Stimulated activated CD4-positive, alpha-beta T cell treated with anti-CD3 and anti-CD28 coated beads, TNF-alpha, amount 100 ng/mL, for 1 hour (primary cell): ENCODE results near the gene GPX6.
"Not testable (repeated sequence)": the region's sequence is repeated elsewhere in the genome, so short reads cannot be mapped to it uniquely, and the experiment has no call there.

Experiments
- DNase-seq, 3 donors: peaks; one replicate each; pipeline ENCODE4 v3.0.0-alpha.2; 2020; ENCODE audit warnings: low read depth in 3 of 3, low spot score in 1 of 3

The GPX6 gene, protein sequence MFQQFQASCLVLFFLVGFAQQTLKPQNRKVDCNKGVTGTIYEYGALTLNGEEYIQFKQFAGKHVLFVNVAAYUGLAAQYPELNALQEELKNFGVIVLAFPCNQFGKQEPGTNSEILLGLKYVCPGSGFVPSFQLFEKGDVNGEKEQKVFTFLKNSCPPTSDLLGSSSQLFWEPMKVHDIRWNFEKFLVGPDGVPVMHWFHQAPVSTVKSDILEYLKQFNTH

DNA sequence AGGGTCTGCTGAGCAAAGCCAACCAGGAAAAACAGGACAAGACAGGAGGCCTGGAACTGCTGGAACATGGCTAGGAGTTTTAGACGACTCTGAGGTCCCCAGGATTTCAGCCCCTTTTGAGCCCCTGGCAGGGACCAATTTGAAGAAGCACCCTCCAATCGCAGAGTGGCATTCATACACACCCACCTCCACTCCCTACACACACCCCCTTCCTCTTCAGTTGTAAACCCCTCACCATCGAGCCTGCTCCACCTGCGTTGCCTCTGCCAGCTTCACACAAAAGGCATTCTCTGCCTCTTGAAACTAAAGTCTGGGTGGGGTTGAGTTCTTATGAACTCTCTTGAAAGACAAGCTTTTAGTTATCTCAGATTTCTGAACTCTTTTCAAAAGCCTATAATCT, at the start of gene GPX6:
Gene GPX6 (minus strand): TSS at position 118 of the 400 bp plus-strand sequence. CDS start 50 bp downstream, at position 68.
- no peak for DNase-seq

DNA sequence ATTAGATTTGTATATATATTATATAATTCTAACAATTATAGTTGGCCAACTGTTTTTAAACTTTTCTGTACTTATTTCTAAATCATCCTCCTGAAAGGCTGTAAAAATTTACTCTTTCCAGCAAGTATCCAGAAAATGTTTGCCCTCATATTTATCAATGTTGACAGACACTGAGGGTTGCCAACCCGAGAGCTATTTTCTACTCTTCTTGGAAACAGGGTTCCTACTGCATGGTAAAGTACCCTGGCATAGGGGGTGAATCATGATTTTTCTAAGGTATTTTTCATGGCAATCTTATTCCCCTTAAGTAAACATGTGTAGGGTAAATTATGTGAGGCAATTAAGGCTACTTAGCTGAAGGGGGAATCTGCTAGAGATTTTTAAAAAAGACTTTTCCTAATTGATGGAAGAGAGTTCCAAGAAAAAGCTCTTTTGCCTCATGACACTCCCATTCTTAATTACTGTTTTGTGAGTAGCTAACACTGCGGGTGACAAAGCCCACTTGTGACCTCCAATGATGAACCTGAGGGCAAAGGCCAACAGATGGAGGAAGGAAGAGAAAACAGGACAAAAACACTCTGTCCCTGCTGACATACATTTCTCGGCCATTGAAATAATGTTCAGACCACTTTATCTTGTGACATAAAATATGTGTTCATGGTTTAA, 48.0 kb upstream of the GPX6 start:
- DNase-seq, result no peak

DNA sequence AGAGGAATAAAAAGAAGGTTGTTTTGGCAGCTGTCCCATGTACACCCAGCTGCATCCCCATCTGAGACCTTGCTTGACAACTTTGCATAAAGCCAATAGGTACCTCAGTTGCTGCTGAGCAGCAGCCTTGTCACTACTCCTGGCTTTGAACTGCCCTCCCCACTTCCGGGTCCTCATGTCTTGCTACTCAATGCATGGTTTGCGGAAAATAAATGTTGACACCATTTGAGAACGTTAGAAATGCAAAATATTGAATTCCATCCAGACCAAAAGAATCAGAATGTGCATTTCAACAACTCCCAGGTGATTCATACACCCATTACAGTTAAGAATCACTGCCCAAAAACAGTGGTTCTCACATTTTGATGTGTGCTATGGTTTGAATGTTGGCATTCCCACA, 43.0 kb upstream of the GPX6 start:
- no peak for DNase-seq

DNA sequence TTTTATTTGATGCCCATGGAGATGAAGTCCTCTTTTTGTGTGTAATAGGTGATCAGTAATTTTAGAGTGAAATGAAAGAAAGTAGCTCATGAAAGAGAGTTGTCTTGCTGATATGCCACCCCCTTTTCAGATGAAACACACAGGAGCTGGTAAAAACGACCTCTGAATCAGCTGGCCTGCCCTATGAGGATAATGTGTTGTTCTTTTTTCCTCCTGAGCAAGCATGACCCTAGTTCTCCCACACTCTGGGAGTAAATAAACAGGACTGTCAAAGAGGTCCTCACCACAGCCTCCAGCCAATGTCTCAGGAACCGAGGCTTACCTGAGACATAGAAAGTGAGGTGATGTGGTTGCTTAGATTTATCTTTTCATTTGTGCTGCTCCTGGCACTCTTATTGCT, 39.5 kb upstream of the GPX6 start:
- DNase-seq, result no peak

DNA sequence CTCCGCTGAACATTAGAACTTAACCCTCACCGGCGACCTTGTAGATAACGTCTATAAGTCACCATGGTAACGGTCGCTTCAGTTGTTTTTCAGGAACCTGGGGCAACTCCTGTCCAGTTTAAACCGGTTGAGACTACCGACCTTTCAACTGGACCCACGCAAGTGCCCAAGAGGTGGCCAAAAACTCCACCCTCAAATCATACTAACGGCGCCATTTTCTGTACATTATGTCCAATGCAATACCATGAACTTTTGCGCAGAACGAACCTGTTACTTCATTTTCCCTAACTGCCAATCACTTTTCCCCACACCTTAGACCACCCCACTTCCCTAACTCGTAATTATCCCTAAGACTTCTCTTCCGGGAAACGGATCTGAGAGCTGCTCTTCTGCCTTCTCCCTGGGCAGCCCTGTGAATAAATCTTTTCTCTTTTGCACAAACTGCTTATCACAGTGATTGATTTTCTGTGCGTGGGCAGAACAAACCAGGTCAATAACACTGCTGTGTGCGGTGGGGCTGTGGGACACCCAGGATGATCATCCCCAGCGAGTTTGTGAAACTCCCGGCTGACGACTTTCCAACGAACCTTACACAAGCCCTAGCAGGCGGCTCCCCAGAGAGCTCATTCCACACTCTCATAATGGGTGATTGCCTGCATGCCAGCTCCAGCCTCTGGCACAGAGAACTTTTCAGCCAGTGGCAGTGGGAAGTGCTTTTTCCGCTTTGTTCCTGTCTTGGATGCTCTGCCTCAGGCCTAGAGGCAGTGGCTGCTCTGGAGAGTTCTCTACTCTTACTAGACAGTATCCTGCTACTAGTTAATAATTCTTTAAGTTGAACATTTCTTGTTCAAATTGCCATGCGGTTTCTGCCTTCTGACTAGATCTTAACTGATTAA, 38.6 kb upstream of the GPX6 start:
- no peak for DNase-seq

DNA sequence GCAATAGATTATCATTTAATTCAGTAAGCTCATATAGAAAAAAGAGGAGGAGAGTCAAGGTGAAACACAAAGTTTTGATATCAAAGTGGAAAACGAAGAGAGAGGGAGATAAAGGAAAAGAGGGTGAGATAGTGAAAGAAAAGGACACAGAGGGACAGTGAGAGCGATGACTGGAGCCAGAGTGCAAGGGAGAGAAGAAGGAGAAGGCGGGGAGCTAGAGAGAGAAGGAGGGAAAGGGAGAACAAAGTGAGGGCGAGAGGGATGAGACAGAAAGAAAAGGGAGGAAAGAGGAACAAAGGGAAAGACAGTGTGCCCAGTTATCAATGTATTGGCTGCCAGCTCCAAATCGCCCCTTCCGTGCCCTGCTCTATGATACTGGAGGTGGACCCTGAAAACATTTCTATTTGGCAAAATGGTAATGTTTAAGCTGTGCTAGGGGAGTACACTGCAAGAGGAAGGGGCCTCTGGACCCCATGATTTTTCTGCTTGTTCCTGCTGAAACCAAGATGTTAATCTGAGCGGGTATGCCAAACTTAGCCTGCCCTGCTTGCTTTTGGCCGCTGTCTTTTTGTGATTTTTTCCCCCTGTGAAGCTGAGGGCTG, 37.9 kb upstream of the GPX6 start:
- no peak for DNase-seq

DNA sequence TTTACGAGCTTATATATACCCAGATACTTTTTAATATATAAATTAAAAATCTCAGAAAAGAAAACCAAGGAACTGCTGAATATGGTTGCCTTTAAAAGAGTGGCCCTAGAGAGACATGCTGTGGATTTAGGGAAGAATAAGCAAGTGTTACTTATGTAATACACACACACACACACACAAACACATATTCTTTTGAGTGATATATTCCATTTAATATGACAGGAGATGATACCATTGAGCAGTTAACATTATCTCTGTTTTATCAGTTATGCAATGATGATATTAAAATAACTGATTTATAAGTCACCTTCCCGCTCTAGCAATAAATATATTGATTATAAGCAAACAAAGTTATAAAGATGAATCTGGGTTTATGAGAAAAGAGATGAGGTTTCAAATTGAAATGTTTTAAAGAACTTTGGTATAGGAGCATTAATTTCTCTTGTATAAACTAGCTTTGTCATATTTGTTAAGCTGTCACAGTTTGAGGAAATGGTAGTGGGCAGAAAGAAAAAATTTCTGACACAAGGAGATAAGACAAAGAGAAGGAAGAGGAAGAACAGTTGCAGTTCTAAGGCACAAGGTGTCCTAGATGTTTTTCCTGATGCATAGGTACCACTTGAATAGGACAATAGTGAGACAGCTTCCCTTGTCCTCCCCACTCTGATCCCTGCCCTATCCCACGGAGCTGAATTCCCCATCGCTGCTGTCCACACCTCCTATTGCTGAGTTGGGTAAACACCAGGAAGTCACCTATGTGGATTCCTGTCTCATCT, 36.5 kb upstream of the GPX6 start:
- DNase-seq, result no peak

DNA sequence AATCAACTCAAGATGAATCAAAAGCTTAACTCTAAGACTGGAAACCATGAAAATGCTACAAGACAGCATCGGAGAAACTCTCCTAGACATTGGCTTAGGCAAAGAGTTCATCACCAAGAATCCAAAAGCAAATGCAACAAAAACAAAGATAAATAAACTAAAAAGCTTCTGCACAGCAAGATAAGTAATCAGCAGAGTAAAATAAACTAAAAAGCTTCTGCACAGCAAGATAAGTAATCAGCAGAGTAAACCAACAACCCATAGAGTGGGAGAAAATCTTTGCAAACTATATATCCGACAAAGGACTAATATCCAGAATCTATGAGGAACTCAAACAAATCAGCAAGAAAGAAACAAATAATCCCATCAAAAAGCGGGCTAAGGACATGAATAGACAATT, 31.4 kb upstream of the GPX6 start:
- DNase-seq, result not testable (repeated sequence)

DNA sequence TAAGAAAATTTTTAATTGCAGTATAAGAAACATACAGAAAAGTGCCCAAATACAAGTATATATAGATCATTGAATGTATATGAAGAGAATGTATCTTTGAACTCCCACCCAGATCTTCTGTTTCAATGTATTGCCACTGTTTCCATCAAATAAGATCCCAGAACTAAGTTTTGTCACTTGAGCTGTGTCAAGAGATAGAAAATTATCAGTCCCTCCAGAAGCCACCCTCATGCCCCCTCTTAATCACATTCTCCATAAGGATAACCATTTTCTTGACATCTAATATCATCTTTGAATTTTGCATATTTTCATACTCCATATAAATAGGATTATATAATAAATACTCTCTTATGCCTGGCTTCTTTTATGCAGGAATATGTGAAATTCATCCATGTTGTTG, 30.4 kb upstream of the GPX6 start:
- DNase-seq, result no peak

DNA sequence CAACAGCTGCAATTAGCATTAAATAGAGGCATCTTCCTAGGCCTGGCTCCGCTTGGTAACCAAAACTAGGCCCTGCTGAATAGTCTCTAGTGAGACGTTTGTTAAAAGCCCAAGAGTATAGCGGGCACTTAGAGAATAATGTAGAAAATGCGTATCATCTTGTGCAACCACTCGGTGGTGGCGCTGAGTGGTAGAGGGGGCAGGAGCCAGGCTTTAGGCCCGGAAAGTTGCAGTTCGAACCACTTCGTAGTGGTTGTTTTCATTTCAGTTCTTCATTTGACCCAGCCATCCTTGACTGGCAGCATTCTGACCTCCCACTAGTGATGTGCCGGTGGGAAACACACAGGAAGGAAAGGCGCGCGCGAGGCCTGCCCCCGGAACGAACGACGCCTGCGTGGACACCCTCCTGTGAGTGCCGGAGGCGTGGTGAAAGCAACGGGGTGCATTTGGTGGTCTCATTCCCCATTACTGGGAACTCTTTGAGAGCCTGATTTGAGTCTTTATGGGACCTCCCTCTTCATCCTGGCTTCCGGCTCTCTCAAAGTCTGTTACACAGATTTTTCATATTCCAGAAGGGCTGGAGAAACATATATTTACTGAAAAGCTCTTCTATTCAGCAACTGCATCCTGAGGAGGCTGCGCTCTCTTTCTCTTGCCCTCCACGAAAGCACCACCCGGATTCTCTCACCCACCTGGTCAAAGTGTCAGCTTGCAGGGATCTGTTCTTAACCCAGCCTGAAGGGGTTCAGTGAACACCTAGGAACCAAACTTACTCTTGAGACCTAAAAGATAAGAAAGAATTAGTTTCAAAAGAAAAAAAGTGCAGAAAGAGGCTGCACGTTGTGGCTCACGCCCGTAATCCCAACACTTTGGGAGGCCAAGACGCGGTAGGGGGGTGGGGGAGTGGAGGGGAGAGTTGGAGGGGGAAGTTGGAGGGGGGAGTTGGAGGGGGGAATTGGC, 28.3 kb upstream of the GPX6 start:
- DNase-seq, result peak in 1 of 3 donors; percentile 10

DNA sequence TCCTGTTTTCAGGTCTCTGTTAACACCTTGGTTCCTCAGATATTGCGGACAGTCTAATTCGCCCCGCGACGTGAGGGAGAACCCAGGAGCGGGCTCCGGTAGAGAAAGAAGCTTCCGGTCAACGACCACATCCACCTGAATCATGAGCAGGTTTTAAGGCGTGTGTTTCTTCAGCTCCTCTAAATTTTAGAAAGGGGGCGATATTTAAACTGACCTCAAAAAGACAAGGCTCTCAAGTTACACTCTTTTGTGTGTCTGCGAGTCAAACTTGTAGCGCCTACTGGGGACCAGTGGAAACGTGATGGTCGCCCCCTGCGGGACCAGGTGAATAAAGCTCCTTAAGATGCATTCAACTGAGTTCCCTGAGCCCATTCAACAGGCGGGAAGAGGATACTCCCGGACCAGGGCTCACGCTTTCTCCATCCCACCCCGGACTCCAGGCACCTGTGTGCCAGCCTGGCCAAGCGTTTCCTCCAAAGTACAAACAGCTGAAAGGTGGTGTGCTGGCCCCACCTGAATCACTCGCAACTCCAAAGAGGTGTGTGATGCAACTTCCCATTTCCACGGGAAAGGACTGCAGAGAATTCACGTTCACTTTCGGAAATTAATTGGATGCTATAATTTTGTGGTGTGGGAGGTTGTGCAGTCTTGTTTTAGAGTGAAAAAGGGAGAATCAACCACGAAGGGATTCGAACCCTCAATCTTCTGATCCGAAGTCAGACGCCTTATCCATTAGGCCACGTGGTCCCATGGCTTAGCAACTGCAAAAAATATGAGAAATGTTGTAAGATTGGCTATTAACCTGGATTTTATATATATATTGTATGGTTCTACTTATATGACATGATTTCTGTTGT, 27.1 kb upstream of the GPX6 start:
- peak in 2 of 3 donors; percentile 15 to 34 for DNase-seq

DNA sequence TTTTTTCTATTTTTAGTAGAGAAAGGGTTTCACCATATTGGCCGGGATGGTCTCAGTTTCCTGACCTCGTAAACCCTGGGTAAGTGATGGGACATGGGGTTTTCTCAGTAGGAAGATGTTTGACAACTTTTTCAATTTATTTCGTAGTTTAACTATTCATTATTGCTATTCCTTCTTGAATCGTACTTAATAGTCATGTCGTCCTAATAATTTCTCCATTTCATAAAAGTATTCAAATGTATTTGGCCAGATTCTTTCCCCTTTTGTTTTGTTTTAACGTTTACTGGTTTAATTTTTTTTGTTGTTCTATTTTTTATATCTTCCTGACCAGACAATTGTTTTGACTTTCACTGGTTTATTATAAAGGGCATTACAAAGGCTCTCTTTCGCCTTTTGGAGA, 26.4 kb upstream of the GPX6 start:
- no peak for DNase-seq

DNA sequence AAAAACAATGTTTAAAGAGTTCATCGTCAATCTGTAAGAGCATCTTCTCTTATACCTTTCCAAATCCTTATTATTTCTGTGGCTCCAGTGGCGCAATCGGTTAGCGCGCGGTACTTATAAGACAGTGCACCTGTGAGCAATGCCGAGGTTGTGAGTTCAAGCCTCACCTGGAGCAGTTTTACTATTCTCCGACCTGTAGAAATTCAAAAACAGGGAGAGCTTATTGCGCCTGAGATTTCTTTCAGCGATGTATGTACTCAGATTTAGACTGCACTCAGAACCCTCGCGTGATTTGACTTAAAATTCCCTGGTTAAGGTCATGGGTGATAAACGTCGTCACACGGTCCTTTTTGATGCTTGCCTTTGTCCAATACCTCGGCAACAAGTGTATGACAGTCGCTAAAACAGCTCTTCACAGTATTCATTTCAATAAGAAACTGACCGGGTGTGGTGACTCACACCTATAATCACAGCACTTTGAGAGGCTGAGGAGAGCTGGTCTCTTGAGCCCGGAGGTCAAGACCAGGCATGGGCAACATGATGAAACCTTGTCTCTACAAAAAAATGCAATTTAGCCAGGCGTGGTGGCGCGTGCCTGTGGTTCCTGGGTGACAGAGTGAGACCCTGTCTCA, 22.0 kb upstream of the GPX6 start:
- no peak for DNase-seq

DNA sequence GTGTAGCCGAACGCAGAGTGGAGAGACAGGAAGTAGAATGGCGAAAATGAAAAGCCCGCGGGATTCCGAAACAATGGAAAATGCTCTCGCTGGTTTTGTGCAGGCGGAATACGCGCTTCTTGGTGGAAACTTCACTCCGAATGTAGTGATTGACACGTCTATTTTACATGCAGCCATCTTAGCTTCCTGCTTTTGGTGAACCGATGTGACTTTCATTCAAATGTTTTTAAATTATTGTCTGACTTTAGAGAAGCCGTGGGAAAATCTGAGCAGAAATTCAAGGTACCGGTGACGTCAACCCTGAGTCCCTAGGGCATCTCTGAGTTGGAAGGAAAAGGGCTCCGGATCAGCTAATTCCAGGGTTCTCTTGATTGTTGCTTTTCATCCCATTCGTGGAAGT, 21.5 kb upstream of the GPX6 start:
- no peak for DNase-seq

DNA sequence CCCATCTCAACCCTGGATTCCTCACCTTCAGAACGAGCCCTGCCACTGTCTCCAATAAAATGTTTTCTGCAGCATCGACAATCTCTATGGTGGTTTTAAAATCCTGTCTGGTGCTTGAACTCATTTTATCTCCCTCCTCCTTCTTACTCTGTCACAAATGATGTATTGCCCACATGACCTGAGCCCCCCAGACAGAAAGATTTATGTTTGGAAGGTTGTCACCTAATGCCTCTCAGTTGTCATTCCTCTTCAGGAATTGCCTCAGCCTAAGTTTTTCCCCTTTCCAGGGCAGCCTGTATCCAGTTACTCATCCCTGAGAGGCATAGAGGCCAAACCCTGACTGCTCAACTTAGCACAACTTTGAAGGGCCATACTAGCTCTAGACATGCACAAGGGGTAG, 19.3 kb upstream of the GPX6 start:
- no peak for DNase-seq

DNA sequence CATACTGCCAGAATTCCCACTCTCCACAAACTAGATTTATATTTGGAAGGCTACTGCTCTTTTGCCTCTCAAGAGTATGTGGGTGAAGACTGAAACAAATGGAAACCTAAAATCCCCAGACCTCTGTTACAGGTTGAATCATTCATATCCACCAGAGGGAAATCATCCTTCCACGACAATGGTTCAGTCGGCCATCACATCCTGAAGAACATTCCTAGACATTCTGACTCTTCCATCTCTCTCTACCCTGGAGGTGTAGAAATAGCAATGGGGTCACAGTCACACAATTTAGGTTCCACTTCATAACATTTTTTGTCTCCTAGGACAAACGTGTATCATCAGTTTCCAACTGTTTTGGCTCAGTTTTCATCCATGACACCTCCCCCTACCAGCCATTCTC, 18.7 kb upstream of the GPX6 start:
- DNase-seq, result no peak

DNA sequence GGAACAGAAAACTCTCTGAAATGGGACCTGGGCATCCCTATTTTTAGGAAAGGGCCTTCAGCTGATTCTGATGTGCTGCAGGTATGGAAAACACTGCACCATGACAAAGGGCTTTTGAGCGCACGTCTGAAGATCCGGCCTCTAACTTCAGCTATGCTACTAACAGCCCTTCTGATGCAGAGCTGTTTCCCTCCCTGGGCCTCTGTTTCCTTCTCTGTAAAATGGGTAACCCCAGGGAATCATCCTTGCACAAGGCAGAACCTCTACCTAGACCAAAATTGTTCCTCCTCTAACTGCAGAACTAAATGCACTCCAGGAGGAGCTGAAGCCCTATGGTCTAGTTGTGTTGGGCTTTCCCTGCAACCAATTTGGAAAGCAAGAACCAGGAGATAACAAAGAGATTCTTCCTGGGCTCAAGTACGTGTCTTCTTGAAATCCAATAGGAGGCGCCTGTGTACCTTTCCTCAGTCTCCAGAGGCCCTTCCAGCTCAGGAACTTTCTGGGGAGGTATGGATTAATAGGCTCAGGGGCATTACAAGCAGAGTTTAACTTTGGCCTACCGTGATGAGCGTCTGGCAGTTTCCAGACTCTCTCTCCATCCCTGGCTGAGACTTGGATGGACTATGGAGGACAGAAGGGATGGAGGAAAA, 16.0 kb upstream of the GPX6 start:
- no peak for DNase-seq

DNA sequence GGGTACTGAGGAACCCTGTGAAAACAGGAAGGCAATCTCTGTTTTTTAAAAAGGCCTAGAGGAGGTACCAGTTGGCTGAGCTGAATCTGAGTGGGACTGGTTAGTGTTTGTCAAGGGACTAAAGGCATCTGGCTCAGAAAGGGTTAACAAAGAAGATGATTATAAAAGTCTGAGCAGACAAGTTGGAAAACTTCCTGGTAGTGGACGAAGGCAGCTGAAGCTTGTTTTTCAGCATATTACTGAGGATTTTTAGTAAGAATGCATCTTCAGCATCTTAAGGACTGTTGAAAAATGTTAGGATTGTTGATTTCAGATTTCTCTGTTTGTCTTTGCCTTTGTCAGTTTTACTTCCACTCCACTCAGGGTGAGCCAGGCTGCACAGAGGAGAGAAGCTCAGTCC, 15.2 kb upstream of the GPX6 start:
- no peak for DNase-seq
